Stimulated activated CD4-positive, alpha-beta T cell treated with anti-CD3 and anti-CD28 coated beads, Interleukin-4, amount 100 ng/mL, for 1 hour (primary cell): Measurements from ENCODE around the gene ELK1.
A peak's percentile ranks its signal among the peaks of the same experiment; 100 is the strongest.

Experiments used
- DNase-seq: peaks from one replicate; pipeline ENCODE4 v3.0.0-alpha.2; 2020

Gene ELK1

DNA sequence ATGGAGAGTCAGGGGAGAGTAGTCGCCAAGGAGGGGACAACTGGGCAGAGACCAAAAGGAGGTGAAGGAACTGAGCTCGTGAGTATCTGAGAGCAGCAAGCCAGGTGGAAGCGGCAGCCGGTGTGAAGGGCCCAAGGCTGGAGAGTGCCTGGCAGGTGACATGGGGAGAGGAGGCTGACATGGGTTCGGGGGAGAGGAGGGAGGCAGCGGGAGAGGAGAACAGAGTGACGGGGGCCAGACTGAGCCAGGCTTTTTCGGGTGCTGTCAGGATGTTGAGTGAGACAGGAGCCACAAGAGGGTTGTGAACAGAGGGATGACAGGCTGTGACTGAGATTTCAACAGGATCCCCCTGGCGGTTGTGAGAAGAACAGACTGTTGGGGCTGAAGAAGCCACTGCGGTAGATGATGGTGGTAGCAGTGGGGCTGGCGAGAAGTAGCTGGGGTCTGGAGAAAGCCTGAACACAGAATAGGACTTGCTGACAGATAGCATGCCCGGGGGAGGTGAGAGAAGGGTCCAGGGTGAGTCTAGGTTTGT lies 5.7 kb downstream of the ELK1 start:
- DNase-seq = no peak

DNA sequence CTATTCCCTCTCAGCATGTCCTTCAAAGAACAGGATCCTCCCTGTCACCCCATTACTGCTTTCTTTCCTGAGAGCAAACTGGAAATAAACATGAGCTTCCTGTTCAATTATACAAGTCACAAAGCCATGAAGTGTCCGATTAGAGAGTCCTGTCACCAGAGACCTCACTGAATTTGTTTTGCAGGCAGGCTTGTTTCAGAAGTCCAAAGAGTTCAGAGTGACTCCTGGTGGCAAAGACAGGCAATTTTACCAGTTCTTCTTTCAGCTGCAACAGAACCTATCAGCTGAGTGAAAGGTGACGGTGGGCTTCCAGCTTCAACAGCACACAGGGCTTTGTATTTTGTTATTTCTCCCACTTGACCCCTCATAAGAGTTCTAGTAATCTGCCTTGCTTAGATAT lies 6.4 kb downstream of the ELK1 start:
- no peak for DNase-seq

DNA sequence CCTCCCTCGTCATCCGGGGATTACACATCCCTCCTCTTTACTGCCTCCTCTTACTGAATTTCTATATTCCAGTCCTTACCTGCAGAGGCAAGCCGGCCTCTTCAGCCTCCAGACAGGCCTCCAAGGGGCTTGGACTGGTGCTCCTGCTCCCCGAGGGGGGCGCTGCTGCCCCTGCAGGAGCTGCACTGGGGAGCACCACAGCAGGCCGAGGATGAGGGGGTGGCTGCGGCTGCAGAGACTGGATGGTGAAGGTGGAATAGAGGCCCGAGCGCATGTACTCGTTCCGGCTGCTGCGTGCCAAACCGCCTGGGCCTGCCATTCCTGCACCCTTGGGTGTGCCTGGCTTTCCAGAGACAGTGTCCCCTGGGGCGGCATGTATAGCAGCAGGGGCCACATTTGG lies 11.5 kb downstream of the ELK1 start:
- no peak for DNase-seq

DNA sequence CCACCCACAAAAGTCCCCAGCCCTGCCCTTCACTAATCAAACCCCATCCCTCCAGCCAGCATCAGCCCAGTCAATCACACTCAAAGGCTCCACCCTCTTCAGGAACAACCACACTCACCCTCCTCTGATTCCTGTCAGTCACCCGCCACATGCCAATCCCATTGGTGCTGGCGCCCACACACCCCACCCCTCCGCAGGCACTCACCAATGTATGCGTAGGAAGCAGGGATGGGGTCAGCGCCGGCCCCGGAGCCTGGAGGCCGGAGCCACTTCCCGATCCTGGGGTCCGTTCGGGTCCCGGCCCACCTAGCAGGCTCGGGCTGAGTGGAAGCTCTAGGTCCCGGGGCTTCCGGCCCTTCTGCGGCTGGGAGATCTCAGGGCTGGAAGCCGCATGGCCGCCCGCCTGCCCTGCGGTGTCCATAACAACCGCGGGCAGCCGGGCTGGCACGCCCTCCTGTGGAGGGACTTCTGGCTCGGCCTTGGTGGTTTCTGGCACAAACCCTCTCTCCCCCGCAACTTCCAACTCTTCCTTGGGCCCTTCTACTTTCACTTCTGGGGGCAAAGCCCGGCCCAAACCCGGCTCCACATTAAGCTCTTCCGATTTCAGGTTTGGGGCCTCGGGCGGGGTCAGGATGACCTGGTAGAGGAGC lies 12.7 kb downstream of the ELK1 start:
- peak; percentile 46 for DNase-seq

DNA sequence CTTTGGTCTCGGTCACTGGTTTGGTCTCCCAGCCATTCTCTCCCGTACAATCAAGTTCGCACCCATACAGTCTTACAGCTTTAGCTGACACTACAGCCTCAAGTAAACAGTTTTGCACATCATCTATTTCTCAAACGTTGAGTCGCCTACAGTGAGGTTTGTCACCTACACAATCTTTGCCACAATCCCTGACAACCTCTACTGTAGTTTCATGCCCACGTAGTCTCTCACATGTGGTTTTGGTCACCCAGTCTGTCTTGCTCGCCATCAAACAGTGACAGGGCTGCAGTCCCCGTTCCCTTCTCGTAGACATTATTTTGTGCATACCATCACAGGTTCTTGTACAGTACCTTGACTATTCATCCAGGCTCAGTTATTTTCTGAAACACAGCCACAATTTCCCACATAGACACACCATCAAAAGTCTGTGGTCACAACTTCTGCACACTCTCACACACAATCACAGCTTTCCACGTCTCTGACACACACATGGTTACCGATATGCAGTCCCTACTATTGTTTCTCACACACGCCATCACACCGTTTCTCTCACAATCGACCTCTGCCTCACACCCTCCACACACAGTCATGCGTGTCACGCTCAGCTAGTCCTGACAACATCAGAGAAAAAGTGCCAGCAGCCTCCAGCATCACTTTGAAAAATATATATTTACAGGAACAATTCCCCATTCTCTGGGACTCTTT lies 15.3 kb downstream of the ELK1 start:
- DNase-seq = no peak

DNA sequence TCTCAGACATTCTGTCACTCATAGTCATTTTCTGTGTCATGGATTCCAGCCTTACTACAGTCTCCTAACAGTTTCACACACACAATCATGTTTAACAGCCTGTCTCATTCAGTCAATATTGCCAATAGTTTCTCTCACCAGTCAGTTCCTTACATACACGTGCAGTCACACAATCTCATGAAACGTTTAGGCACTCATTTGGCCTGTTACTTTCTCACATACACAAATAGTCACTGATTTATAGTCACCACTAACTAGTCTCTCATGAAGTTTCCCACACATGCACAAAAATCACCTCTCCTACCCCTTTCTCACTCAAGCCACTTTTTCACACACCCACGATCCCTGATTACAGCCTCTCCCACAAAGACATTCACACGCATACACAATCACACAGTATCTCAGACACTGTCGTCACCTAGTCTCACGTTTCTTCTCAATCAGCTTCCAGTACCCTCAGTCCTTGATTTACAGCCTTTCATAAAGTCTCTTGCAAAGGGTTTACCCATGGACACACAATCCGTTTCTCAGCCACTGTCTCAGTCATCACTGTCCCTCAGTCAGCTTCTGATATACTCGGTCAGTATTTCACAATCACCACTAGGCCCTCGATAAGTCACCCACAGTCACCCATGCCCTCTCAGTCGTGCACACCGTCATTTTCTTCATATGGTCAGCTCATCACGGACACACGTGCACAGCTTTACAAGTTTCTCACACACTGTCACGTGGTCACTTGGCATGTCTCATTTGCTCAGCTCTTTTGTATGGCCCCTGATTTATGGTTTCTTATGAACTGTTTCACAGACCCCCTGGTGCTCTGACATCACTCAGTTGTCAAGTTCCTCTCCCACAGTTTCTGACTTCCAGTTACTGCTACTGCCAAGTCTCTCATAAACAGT lies 16.4 kb downstream of the ELK1 start:
- no peak for DNase-seq

DNA sequence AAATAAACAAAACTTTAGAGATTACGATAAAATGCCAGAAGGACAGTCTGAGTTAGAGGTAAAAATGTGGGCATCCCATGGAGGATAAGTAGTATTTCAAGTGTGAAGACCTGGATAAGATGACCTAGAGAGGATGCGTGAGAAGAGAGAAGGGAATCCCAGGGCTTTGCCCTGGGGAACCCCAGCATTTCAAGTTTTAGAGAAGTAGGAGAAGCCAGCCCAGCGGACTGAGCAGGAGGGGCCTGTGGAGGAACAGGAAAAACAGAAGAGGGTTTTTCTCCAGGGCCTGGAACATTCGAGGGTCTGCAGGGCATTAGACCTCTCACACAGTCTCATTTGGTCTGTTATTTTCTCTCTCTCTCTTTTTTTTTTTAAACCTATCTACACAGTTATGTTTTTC lies 17.7 kb downstream of the ELK1 start:
- no peak for DNase-seq

DNA sequence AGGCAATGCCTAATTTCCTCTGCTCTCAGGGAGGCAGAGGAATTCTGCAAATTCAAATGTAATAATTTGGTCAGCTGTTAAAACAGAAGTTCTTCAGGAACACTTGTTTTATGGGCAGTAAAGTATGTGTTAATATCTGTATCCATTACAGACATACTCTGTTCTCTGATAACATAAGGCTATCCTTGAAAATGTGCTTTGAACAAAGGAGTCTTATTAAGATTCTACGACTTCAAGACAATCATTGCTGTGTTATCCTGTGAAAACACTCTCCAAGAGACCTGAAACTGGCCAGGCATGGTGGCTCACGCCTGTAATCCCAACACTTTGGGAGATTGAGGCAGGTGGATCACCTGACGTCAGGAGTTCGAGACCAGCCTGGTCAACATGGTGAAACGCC lies 18.7 kb downstream of the ELK1 start:
- DNase-seq = no peak

DNA sequence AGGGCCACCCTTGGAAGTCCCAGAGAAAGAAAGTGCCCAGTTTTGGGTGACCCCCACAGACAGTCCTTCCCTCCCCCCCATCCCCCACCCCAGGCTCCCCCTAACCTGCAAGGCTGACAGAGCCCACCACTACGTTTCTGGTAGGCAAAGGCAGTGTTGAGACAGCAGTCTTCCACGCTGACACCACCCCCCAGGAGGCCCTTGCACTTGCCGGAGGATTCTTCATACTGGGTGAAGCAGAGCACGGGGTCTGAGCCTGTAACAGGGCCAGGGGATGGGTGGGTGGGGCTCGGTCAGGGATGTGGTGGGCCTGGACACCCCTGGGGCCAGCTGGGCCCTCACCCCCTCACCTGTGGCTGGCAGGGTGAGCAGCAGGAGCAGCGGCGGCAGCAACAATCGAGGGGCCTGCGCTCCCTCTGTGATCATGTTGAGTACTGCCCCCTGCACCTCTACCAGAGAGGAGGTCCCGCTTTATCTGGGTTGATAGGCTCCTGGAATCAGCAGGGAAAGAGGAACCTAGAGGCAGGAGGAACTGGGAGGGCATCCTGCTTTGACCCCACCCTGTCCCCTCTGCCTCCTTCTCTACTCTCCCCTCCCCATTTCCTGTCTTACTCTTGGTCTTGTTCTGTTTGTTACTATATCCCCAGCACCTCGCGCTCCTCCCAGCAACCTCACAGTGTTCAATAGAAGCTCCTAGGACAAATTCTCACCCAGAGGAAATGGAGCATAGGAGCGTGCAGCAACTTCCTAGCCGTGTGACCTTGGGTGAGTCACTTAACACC lies 20.8 kb downstream of the ELK1 start, which contains the start of gene CFP:
Gene CFP (minus strand): TSS at position 512 of the 782 bp plus-strand sequence. CDS start 86 bp downstream, at position 426.
- no peak for DNase-seq

DNA sequence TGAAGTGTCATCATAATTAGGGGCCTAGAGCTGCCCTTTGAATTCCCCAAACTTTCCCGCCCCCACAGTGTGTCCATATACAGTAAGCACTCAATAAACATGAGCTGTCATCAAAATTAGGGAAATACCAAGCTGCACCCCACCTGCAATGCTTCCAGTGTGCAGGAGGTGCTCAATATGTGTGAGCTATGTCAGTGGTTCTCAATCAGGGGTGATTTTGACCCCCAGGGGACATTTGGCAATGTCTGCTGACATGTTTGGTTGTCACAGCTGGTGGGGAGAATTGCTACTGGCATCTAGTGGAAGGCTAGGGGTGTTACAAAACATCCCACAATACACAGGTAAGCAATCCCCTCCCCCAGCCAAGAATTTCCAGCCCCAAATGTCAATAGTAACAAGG lies 21.4 kb downstream of the ELK1 start:
- DNase-seq = no peak

DNA sequence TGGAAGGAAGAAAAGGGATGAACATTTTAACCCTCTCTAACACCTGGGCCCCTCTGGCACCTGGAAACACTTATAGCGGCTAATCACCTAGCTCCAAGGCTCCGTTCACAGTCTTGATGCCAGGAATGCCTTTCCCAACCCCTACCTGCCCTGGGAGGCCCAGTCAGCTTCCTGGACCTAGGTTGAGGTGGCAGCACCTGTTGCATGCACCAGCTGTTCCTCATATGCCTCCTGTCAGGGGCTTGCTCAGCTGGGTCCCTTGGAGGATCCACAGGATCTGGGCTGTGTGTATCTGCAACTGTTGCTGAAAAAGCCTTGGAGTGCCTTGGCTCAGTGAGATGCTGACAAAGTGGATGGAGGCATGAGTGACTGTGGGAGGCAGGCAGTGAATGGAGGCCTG lies 25.0 kb downstream of the ELK1 start:
- no peak for DNase-seq

DNA sequence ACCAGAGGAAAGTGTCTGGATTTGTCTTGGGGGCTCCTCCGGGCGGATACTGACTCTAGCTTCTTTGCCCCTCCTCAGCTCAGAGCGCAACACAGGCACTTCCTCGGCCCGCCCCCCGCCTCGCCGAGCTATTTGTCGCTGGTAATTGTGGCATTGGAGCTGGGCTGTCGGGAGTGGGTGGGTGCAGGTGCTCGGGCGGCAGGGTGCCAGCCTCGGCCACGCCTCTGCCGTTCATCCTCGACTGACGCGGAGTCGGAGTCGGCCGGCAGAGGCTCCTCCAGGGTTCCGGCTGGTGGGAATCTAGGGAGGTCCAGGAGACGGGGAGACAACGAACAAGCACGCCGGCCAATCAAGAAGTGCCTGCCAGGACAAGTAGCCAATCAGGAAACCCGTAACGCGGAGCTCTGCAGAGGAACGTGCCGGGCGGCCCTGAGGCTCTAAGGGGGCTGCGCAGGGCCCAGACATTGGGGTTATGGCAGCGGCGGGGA lies 26.8 kb downstream of the ELK1 start:
- peak; percentile 48 for DNase-seq

DNA sequence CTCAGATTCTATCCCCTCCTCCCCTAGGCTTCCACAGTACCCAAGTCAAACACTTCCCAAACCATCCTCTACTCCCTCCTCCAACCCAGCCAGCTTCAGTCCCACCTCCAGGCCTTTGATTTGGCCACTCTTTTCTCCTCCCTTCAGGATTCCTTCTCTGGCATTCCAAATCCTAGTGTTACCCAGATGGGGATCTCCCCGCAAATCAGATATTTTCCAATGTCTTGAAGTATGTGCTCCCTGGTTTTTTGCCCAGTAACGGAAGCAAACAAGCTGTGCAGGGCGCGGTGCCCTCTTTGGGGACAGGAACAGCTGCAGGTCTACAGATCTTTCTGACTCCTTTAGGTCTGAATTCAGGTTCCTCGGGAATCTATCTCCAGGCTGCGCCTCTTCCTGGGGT lies 28.5 kb downstream of the ELK1 start:
- DNase-seq = no peak

DNA sequence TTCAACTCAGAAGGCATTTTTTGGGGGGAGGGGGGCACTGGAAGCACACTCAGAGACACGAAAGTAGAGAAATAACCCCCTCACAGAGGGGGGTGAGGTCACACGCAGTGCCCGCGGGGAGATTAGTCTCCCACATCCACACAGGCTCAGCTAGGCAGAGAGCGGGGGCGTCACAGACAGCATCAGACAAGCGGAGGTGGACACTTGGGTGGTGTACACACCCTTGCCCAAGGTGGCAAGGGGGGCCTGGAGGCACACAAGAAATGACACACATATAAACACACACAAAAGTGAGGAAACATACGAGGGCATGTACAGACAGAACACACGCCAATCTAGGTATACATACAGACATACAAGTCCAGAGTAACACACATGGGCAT lies 30.1 kb downstream of the ELK1 start:
- DNase-seq = no peak

DNA sequence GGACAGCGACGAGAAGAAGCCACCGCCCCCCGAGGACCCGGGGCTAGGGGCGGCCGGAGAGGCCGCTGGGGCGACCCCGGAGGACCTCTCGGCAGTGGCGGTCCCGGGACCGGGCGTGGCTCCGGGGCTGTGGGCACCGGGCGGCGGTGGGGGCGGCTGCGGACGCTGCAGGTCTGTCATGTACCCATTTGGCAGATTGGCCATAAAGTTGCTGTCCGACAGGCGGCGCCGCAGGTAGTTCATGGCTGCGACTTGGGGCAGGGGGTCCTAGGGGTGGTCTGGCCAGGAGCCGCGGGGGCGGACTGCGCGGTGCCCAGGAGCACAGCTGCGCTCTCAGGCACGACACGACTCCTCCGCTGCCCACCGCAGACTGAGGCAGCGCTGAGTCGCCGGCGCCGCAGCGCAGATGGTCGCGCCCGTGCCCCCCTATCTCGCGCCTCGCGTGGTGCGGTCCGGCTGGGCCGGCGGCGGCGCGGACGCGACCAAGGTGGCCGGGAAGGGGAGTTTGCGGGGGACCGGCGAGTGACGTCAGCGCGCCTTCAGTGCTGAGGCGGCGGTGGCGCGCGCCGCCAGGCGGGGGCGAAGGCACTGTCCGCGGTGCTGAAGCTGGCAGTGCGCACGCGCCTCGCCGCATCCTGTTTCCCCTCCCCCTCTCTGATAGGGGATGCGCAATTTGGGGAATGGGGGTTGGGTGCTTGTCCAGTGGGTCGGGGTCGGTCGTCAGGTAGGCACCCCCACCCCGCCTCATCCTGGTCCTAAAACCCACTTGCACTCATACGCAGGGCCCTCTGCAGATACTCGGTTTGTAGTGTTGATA lies 30.7 kb downstream of the ELK1 start, which contains the start of gene SYN1:
Gene SYN1 (minus strand): TSS at position 372 of the 817 bp plus-strand sequence. CDS start 129 bp downstream, at position 243.
- DNase-seq = peak; percentile 79

DNA sequence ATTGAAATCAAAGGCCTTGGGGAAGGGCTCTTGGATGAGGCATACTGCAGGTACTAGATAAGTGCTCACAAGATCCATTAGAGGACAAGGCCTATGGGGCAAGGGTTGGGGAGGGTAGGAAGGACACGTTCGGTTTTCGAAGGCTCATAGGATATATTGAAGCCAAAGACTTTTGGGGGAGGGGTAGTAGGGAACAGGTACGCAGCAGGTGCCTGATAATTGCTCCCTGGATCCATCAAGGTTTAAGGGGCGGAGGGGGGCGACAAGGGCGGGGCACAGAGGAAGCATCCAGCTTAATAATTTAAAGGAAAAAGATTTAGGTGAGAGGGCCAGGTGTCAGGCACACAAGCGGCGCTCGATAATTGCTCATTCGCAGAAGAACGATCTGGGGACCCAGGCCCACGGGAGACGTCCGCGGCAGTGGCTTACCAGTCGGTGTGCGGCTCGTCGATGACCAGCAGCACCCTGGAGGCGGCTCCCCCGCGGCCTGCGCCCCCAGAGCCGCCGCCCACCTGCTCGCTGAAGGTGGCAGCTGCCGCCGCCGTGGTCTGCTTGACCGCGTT lies 31.4 kb downstream of the ELK1 start:
- no peak for DNase-seq

DNA sequence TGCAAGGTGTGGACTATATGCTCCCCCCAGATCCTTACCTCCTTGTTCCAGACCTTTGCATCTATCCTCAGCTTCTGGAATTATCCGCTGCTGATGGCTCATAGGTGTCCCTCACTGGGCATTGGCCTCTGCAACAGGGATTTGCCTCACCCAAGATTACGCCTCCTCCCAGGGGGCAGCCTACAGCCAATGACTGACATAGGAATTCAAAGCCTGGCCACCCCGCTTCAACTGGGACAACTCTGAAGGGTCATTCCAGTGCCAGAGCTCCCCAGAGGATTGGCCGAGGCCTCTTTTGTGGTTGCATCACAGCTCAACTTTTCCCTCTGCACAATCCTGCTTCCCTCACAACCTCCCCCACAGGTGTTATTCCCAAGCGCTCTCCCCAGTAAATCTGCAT lies 35.7 kb downstream of the ELK1 start:
- DNase-seq = no peak

DNA sequence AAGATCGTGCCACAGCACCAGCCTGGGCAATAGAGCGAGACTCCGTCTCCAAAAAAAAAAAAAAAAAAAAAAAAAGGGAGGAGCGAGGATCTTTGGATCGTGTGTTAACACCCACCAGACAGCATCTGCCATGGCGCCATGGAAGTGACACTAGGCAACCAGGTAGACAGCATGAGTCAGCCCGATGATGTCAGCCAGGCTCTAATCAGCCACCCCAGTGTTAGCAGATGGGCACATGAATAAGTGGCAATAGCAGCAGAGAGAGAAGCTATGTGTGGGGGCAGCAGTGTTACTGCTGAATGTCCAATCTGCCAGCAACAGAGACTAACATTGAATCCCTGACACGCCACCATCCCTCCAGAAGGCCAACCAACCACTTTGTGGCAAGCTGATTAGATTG lies 37.3 kb downstream of the ELK1 start:
- no peak for DNase-seq

DNA sequence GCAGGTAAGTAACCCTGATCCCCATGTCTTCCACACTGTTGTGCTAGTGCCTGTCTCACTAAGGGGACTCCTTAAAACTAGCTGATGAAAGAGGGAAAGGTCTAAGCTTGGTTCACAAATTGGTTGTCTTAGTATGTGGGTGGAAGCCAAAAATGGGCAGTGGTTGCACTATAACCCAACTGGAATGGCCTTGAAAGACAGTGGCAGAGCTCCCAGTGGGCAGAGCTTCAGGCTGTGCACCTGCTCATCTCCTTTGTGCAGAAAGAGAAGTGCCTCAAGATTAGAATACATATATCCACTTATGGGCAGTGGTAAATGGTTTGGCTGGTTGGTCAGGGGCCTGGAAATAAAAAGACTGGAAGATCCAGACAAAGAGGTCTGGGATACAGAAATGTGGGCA lies 37.9 kb downstream of the ELK1 start:
- DNase-seq = no peak

DNA sequence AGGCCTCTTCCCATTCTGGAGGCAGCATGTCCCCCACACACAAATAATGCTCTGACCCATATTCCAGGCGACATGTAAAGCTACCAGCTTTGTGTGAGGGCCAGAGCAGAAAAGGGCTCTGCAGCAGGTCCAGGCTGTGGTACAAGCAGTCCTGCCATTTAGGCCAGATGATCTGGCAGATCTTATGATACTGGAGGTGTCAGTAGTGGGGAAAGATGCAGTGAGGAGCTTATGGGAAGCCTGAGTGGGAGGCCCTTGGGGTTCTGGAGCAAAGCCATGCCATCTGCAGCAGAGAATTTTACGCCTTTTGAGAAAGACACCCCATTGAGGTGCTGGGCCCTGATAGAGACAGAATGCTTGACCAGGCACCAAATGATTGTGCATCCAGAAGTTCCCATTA lies 38.4 kb downstream of the ELK1 start:
- DNase-seq = no peak

DNA sequence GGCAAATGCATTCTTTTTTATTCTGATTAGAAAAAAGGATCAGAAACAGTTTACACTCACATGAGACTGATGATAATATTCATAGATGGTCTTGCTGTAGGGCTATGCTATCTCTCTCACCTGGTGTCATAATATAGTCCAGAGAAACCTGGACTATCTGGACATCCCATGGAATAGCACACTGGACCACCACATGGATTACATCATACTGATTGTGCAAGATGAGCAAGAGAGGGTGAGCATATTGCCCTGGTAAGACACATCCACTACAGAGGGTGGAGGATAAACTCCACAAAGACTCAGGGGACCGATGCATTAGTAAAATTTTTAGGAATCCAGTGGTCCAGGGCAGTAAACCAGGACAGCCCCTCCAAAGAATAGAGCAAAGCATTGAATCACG lies 38.9 kb downstream of the ELK1 start:
- no peak for DNase-seq
